ENCODE results near the gene ABCC11. TPM values are rescaled to one million over a fixed set of nuclear protein-coding genes. Genes with fewer than 3 reads are reported as not detected.

The ABCC11 gene
- total and polyA plus RNA-seq, 2 of the 13 experiments (the other 11 are each of a cell fraction or from before 2014, with no cell fraction given), result 1.0 to 1.4 TPM

DNA sequence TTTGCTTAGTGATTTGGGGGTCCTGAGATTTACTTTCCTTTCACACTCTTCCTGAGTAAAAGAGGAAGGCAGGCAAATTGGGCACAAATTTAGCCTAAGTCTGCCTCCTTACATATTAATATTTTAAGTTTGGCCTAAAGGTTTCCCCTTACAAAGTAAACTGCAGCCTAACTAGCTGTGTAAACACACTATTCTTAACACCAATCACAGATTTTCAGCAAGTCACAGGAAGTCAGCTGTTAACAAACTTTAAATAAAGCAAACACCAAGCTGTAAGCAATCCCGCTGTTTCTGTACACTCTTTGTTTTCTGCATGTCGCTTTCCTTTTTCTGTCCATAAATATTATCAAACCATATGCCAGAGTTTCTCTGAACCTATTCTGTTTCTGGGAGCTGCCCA is 45.1 kb upstream of the ABCC11 start (continued):
- TF ChIP-seq, protein P1, sequence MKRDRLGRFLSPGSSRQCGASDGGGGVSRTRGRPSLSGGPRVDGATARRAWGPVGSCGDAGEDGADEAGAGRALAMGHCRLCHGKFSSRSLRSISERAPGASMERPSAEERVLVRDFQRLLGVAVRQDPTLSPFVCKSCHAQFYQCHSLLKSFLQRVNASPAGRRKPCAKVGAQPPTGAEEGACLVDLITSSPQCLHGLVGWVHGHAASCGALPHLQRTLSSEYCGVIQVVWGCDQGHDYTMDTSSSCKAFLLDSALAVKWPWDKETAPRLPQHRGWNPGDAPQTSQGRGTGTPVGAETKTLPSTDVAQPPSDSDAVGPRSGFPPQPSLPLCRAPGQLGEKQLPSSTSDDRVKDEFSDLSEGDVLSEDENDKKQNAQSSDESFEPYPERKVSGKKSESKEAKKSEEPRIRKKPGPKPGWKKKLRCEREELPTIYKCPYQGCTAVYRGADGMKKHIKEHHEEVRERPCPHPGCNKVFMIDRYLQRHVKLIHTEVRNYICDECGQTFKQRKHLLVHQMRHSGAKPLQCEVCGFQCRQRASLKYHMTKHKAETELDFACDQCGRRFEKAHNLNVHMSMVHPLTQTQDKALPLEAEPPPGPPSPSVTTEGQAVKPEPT (CRISPR knock-in tag; IDR thresholded peaks at IDR 0.05; ENCODE audit: low read depth), result no peak
- TF ChIP-seq GTF2F1 (IDR thresholded peaks at IDR 0.05; ENCODE audit: low read length), result no peak
- no peak for TF ChIP-seq HDAC2 (CRISPR knock-in tag; IDR thresholded peaks at IDR 0.05)
- TF ChIP-seq FOXP1 (IDR thresholded peaks at IDR 0.05), result no peak
- TF ChIP-seq FOXP1 (CRISPR knock-in tag; IDR thresholded peaks at IDR 0.05), result peak; percentile 91
- TF ChIP-seq ZC3H4 (CRISPR knock-in tag; IDR thresholded peaks at IDR 0.05; ENCODE audit: borderline replicate concordance), result no peak
- TF ChIP-seq, protein P2, sequence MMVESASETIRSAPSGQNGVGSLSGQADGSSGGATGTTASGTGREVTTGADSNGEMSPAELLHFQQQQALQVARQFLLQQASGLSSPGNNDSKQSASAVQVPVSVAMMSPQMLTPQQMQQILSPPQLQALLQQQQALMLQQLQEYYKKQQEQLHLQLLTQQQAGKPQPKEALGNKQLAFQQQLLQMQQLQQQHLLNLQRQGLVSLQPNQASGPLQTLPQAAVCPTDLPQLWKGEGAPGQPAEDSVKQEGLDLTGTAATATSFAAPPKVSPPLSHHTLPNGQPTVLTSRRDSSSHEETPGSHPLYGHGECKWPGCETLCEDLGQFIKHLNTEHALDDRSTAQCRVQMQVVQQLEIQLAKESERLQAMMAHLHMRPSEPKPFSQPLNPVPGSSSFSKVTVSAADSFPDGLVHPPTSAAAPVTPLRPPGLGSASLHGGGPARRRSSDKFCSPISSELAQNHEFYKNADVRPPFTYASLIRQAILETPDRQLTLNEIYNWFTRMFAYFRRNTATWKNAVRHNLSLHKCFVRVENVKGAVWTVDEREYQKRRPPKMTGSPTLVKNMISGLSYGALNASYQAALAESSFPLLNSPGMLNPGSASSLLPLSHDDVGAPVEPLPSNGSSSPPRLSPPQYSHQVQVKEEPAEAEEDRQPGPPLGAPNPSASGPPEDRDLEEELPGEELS (CRISPR knock-in tag; IDR thresholded peaks at IDR 0.05), result peak; percentile 88
- TF ChIP-seq MED13 (CRISPR knock-in tag; IDR thresholded peaks at IDR 0.05), result no peak
- TF ChIP-seq, protein P3, sequence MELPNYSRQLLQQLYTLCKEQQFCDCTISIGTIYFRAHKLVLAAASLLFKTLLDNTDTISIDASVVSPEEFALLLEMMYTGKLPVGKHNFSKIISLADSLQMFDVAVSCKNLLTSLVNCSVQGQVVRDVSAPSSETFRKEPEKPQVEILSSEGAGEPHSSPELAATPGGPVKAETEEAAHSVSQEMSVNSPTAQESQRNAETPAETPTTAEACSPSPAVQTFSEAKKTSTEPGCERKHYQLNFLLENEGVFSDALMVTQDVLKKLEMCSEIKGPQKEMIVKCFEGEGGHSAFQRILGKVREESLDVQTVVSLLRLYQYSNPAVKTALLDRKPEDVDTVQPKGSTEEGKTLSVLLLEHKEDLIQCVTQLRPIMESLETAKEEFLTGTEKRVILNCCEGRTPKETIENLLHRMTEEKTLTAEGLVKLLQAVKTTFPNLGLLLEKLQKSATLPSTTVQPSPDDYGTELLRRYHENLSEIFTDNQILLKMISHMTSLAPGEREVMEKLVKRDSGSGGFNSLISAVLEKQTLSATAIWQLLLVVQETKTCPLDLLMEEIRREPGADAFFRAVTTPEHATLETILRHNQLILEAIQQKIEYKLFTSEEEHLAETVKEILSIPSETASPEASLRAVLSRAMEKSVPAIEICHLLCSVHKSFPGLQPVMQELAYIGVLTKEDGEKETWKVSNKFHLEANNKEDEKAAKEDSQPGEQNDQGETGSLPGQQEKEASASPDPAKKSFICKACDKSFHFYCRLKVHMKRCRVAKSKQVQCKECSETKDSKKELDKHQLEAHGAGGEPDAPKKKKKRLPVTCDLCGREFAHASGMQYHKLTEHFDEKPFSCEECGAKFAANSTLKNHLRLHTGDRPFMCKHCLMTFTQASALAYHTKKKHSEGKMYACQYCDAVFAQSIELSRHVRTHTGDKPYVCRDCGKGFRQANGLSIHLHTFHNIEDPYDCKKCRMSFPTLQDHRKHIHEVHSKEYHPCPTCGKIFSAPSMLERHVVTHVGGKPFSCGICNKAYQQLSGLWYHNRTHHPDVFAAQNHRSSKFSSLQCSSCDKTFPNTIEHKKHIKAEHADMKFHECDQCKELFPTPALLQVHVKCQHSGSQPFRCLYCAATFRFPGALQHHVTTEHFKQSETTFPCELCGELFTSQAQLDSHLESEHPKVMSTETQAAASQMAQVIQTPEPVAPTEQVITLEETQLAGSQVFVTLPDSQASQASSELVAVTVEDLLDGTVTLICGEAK (IDR thresholded peaks at IDR 0.05), result no peak
- TF ChIP-seq, protein P3 (CRISPR knock-in tag; IDR thresholded peaks at IDR 0.05), result no peak; the same call in 1 of the 2 replicates
- TF ChIP-seq, protein P4, sequence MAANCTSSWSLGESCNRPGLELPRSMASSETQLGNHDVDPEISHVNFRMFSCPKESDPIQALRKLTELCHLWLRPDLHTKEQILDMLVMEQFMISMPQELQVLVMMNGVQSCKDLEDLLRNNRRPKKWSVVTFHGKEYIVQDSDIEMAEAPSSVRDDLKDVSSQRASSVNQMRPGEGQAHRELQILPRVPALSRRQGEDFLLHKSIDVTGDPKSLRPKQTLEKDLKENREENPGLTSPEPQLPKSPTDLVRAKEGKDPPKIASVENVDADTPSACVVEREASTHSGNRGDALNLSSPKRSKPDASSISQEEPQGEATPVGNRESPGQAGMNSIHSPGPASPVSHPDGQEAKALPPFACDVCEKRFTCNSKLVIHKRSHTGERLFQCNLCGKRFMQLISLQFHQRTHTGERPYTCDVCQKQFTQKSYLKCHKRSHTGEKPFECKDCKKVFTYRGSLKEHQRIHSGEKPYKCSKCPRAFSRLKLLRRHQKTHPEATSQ (CRISPR knock-in tag; IDR thresholded peaks at IDR 0.05; ENCODE audit: borderline replicate concordance), result no peak
- TF ChIP-seq, protein P5, sequence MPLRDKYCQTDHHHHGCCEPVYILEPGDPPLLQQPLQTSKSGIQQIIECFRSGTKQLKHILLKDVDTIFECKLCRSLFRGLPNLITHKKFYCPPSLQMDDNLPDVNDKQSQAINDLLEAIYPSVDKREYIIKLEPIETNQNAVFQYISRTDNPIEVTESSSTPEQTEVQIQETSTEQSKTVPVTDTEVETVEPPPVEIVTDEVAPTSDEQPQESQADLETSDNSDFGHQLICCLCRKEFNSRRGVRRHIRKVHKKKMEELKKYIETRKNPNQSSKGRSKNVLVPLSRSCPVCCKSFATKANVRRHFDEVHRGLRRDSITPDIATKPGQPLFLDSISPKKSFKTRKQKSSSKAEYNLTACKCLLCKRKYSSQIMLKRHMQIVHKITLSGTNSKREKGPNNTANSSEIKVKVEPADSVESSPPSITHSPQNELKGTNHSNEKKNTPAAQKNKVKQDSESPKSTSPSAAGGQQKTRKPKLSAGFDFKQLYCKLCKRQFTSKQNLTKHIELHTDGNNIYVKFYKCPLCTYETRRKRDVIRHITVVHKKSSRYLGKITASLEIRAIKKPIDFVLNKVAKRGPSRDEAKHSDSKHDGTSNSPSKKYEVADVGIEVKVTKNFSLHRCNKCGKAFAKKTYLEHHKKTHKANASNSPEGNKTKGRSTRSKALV (CRISPR knock-in tag; IDR thresholded peaks at IDR 0.05), result no peak
- TF ChIP-seq MIXL1 (CRISPR knock-in tag; IDR thresholded peaks at IDR 0.05), result 0 out of 2 replicates have a peak, but pooled peaks have one; percentile 46

All from HepG2 (cell line).